HK-2 (cell line): ENCODE measurements around the gene ARHGAP18.

Experiments used
- DNase-seq: peaks from one replicate; pipeline ENCODE4 v3.0.0-alpha.2; 2018; ENCODE audit not compliant: unreplicated experiment

The ARHGAP18 gene

GRCh38 chr6:129719692-129720091 is 9.7 kb upstream of the ARHGAP18 start:
- no peak for DNase-seq

GRCh38 chr6:129717277-129717676 is 7.3 kb upstream of the ARHGAP18 start:
- DNase-seq = no peak

- DNase-seq = no peak
Measured at GRCh38 chr6:129713806-129714333, 3.9 kb upstream of the ARHGAP18 start.

GRCh38 chr6:129711271-129711631 is 1.3 kb upstream of the ARHGAP18 start:
- no peak for DNase-seq

- no peak for DNase-seq
Measured at GRCh38 chr6:129710450-129711270, 683 bp upstream of the ARHGAP18 start.

- DNase-seq = no peak
Measured at GRCh38 chr6:129709196-129709768, 695 bp downstream of the ARHGAP18 start.

- no peak for DNase-seq
Measured at GRCh38 chr6:129708496-129709195, 1.3 kb downstream of the ARHGAP18 start.

GRCh38 chr6:129707882-129708495 is 2.0 kb downstream of the ARHGAP18 start:
- DNase-seq = no peak

- DNase-seq = no peak
Measured at GRCh38 chr6:129707028-129707427, 2.9 kb downstream of the ARHGAP18 start.

- no peak for DNase-seq
Measured at GRCh38 chr6:129705212-129705611, 4.8 kb downstream of the ARHGAP18 start.

GRCh38 chr6:129704708-129705107 is 5.3 kb downstream of the ARHGAP18 start:
- DNase-seq = no peak

- no peak for DNase-seq
Measured at GRCh38 chr6:129701721-129702455, 8.1 kb downstream of the ARHGAP18 start.

- no peak for DNase-seq
Measured at GRCh38 chr6:129700666-129701065, 9.3 kb downstream of the ARHGAP18 start.

- no peak for DNase-seq
Measured at GRCh38 chr6:129699659-129700058, 10.3 kb downstream of the ARHGAP18 start.

- DNase-seq = no peak
Measured at GRCh38 chr6:129698430-129698829, 11.5 kb downstream of the ARHGAP18 start.

GRCh38 chr6:129697788-129698187 is 12.2 kb downstream of the ARHGAP18 start:
- DNase-seq = no peak

- DNase-seq = no peak
Measured at GRCh38 chr6:129696843-129697242, 13.1 kb downstream of the ARHGAP18 start.

- no peak for DNase-seq
Measured at GRCh38 chr6:129696028-129696418, 14.0 kb downstream of the ARHGAP18 start.

GRCh38 chr6:129695373-129696027 is 14.5 kb downstream of the ARHGAP18 start:
- no peak for DNase-seq

GRCh38 chr6:129694036-129694435 is 15.9 kb downstream of the ARHGAP18 start:
- no peak for DNase-seq

GRCh38 chr6:129692467-129692866 is 17.5 kb downstream of the ARHGAP18 start:
- DNase-seq = no peak
